Thyroid gland (tissue), 4 donors: ENCODE measurements around the gene CAMSAP2.

ENCODE experiments used
- CTCF ChIP-seq, 6 experiments: fragments of 200-600 bp in 3 of 6; fragments of 450-650 bp in 3 of 6; sonication (generic) in 3 of 6; IDR thresholded peaks; one replicate each; pipeline ENCODE4 v1.5.1; 2016 to 2019; ENCODE audit warnings: antibody characterized with exemption in 6 of 6, mild to moderate bottlenecking in 2 of 6, inconsistent platforms in 1 of 6, moderate library complexity in 1 of 6
- POLR2A ChIP-seq, 2 donors: fragments of 450-650 bp; IDR thresholded peaks; one replicate each; pipeline ENCODE4 v1.6.1; 2017; ENCODE audit warnings: antibody characterized with exemption in 2 of 2, mild to moderate bottlenecking in 2 of 2, moderate library complexity in 1 of 2

GRCh38 chr1:200802042-200802441, 63.3 kb downstream of the CAMSAP2 start:
- TF ChIP-seq CTCF (IDR thresholded peaks at IDR 0.05) (no peak), POLR2A (IDR thresholded peaks at IDR 0.05) (no peak)
